ENCODE data around the gene POLR1A. TPM values are rescaled to one million over a fixed set of nuclear protein-coding genes. Genes with fewer than 3 reads are reported as not detected.

POLR1A gene
- total and polyA plus RNA-seq, 2 of the 13 experiments (the other 11 are each of a cell fraction or from before 2014, with no cell fraction given) = 7.2 to 39.9 TPM

GRCh38 chr2:86105969-86106945 is 571 bp upstream of the POLR1A start, which contains the start of gene PTCD3 (continued):
- TF ChIP-seq MNT (IDR thresholded peaks at IDR 0.05) = peak; percentile 55
- peak; percentile 54; the same call in 1 of the 2 replicates for TF ChIP-seq ZNF770 (CRISPR knock-in tag; IDR thresholded peaks at IDR 0.05)
- peak; percentile 99 for TF ChIP-seq YY1 (IDR thresholded peaks at IDR 0.05; ENCODE audit: insufficient read depth, insufficient replicate concordance, low read depth, low read length)
- TF ChIP-seq NCOA5 (CRISPR knock-in tag; IDR thresholded peaks at IDR 0.05) = no peak
- TF ChIP-seq ZNF281 (CRISPR knock-in tag; IDR thresholded peaks at IDR 0.05; ENCODE audit: borderline replicate concordance) = no peak; the same call in 1 of the 2 replicates
- TF ChIP-seq MXI1 (IDR thresholded peaks at IDR 0.05; ENCODE audit: borderline replicate concordance, low read depth, low read length) = peak; percentile 95; the same call in 1 of the 3 replicates
- peak; percentile 62 for TF ChIP-seq CCDC6 (CRISPR knock-in tag; IDR thresholded peaks at IDR 0.05)
- TF ChIP-seq ZNF772 (CRISPR knock-in tag; IDR thresholded peaks at IDR 0.05) = peak; percentile 77; the same call in 1 of the 2 replicates
- peak; percentile 98 for TF ChIP-seq ASH2L (IDR thresholded peaks at IDR 0.05; ENCODE audit: insufficient read length, low read depth, low read length)
- TF ChIP-seq, protein P1, sequence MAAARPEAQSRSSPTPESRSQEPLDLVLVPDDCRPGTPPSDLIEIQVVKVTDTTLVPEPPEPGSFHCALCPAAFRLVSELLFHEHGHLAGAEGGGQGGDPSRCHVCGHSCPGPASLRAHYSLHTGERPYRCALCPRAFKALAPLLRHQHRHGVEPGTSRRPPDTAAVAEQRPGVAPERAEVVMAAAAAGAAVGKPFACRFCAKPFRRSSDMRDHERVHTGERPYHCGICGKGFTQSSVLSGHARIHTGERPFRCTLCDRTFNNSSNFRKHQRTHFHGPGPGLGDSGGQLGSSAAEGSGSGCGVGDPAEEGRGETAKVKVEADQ (CRISPR knock-in tag; IDR thresholded peaks at IDR 0.05; ENCODE audit: borderline replicate concordance) = no peak; the same call in 1 of the 2 replicates
- peak; percentile 97 for TF ChIP-seq YEATS4 (CRISPR knock-in tag; IDR thresholded peaks at IDR 0.05; ENCODE audit: borderline replicate concordance)
- TF ChIP-seq, protein P2, sequence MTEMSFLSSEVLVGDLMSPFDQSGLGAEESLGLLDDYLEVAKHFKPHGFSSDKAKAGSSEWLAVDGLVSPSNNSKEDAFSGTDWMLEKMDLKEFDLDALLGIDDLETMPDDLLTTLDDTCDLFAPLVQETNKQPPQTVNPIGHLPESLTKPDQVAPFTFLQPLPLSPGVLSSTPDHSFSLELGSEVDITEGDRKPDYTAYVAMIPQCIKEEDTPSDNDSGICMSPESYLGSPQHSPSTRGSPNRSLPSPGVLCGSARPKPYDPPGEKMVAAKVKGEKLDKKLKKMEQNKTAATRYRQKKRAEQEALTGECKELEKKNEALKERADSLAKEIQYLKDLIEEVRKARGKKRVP (CRISPR knock-in tag; IDR thresholded peaks at IDR 0.05) = no peak; a peak in 1 of 4 replicates
- peak; percentile 97 for TF ChIP-seq NCOA1 (CRISPR knock-in tag; IDR thresholded peaks at IDR 0.05)
- peak; percentile 87; the same call in 1 of the 2 replicates for TF ChIP-seq ZNF350 (CRISPR knock-in tag; IDR thresholded peaks at IDR 0.05; ENCODE audit: borderline replicate concordance, low read depth)
- no peak; the same call in 1 of the 2 replicates for TF ChIP-seq TOE1 (CRISPR knock-in tag; IDR thresholded peaks at IDR 0.05)
- no peak; the same call in 1 of the 2 replicates for TF ChIP-seq MTF1 (CRISPR knock-in tag; IDR thresholded peaks at IDR 0.05)
